ENCODE measurements around the gene SCYL2.
"Not testable (repeated sequence)": the region's sequence is repeated elsewhere in the genome, so short reads cannot be mapped to it uniquely, and the experiment has no call there.

SCYL2 gene

GRCh38 chr12:100266835-100267602 is at the start of gene SCYL2, which contains the start of gene DEPDC4:
Gene SCYL2, plus strand, starts transcription at chr12:100267177. Its CDS starts 15,794 bp downstream, at chr12:100282971.
Gene DEPDC4, minus strand, starts transcription at chr12:100267079. Its CDS starts 3 bp downstream, at chr12:100267076.
- DNase-seq: peak; percentile 93

GRCh38 chr12:100219328-100220109 is 47.5 kb upstream of the SCYL2 start:
- no peak for DNase-seq

- no peak for DNase-seq
Observed at GRCh38 chr12:100221523-100221922, 45.5 kb upstream of the SCYL2 start.

- DNase-seq: not testable (repeated sequence)
Observed at GRCh38 chr12:100222173-100222572, 44.8 kb upstream of the SCYL2 start.

- DNase-seq: no peak
Observed at GRCh38 chr12:100225491-100225890, 41.5 kb upstream of the SCYL2 start.

GRCh38 chr12:100229036-100229635 is 37.8 kb upstream of the SCYL2 start:
- DNase-seq: no peak

GRCh38 chr12:100229876-100230275 is 37.1 kb upstream of the SCYL2 start:
- no peak for DNase-seq

- not testable (repeated sequence) for DNase-seq
Observed at GRCh38 chr12:100231873-100232272, 35.1 kb upstream of the SCYL2 start.

GRCh38 chr12:100234166-100234565 is 32.8 kb upstream of the SCYL2 start:
- DNase-seq: no peak

GRCh38 chr12:100234591-100235304 is 32.2 kb upstream of the SCYL2 start:
- peak; percentile 38 for DNase-seq

GRCh38 chr12:100238801-100239200 is 28.2 kb upstream of the SCYL2 start:
- DNase-seq: no peak

- no peak for DNase-seq
Observed at GRCh38 chr12:100239589-100239988, 27.4 kb upstream of the SCYL2 start.

GRCh38 chr12:100243137-100243536 is 23.8 kb upstream of the SCYL2 start:
- DNase-seq: no peak

GRCh38 chr12:100247765-100248164 is 19.2 kb upstream of the SCYL2 start:
- DNase-seq: no peak

- DNase-seq: no peak
Observed at GRCh38 chr12:100248886-100249285, 18.1 kb upstream of the SCYL2 start.

- DNase-seq: no peak
Observed at GRCh38 chr12:100249941-100250340, 17.0 kb upstream of the SCYL2 start.

- no peak for DNase-seq
Observed at GRCh38 chr12:100251917-100252316, 15.1 kb upstream of the SCYL2 start.

- DNase-seq: no peak
Observed at GRCh38 chr12:100253437-100253836, 13.5 kb upstream of the SCYL2 start.

- no peak for DNase-seq
Observed at GRCh38 chr12:100254876-100255275, 12.1 kb upstream of the SCYL2 start.

- DNase-seq: no peak
Observed at GRCh38 chr12:100258127-100258526, 8.8 kb upstream of the SCYL2 start.

- DNase-seq: no peak
Observed at GRCh38 chr12:100263131-100263530, 3.8 kb upstream of the SCYL2 start.

GRCh38 chr12:100265107-100265506 is 1.9 kb upstream of the SCYL2 start:
- not testable (repeated sequence) for DNase-seq
